Prostate gland (tissue), 2 donors: ENCODE data around the gene DAGLA. TPM values are rescaled to one million over a fixed set of nuclear protein-coding genes. Genes with fewer than 3 reads are reported as not detected.

ENCODE experiments used
- DNase-seq: peaks from one replicate; pipeline ENCODE4 v3.0.0-alpha.2; 2019; ENCODE audit warnings: low spot score
- H3K27ac ChIP-seq, 2 donors: fragments of 200-600 bp; sonication (generic); 2 replicates each; pipeline ENCODE4 v1.5.1; 2017 to 2019
- H3K27me3 ChIP-seq: fragments of 200-600 bp; sonication (generic); replicated peaks from 2 replicates; pipeline ENCODE4 v1.5.1; 2019; ENCODE audit not compliant: insufficient read depth
- H3K36me3 ChIP-seq, 2 donors: fragments of 200-600 bp; sonication (generic); 1 replicate in 1 of 2; 2 replicates in 1 of 2; pipeline versions ENCODE4 v1.5.1 to v1.8.1; 2017 to 2019
- H3K4me1 ChIP-seq: fragments of 200-600 bp; sonication (generic); replicated peaks from 2 replicates; pipeline ENCODE4 v1.5.1; 2019
- H3K4me3 ChIP-seq, 2 donors: fragments of 200-600 bp; sonication (generic); 2 replicates each; pipeline ENCODE4 v1.5.1; 2017 to 2019
- H3K9me3 ChIP-seq: fragments of 200-600 bp; sonication (generic); 2 replicates; pipeline ENCODE4 v1.5.1; 2017
- CTCF ChIP-seq, 4 experiments: fragments of 200-600 bp in 2 of 4; fragments of 450-650 bp in 2 of 4; sonication (generic) in 2 of 4; IDR thresholded peaks; 1 replicate in 3 of 4; 2 replicates in 1 of 4; pipeline ENCODE4 v1.5.1; 2016 to 2019; ENCODE audit warnings: antibody characterized with exemption in 4 of 4, mild to moderate bottlenecking in 2 of 4, moderate library complexity in 2 of 4
- POLR2A ChIP-seq: fragments of 450-650 bp; IDR thresholded peaks from one replicate; pipeline ENCODE4 v1.6.1; 2016; ENCODE audit warnings: antibody characterized with exemption, mild to moderate bottlenecking
- POLR2AphosphoS5 ChIP-seq: sonication (generic); formaldehyde crosslinking; IDR thresholded peaks from one replicate; pipeline ENCODE4 v1.6.1; 2017; ENCODE audit warnings: antibody characterized with exemption
- WGBS: methylation state at CpG from one replicate; pipeline ENCODE4 v1.1.5; 2018; 5-methylcytosine and 5-hydroxymethylcytosine counted together
- intact Hi-C: fragments of 100-400 bp; cut with DNase I; formaldehyde crosslinking; loops from one replicate; pipeline ENCODE4 v1.14.2; 2022
- total RNA-seq, 2 donors: library from RNA; depleted of rRNA; stranded (reverse); fragments of >200 nt; gene quantifications; one replicate each; pipeline ENCODE4 v1.1.0, GENCODE V29; 2016

The DAGLA gene
- total RNA-seq, 2 donors from 2014 or later = 10.8 to 12.2 TPM

- TF ChIP-seq CTCF (IDR thresholded peaks at IDR 0.05) (peak; percentile 22 to 49 (median 40)), POLR2A (no peak)
- Histone ChIP-seq H3K36me3 (no peaks in the 10 kb centered on the region), H3K4me3 (no peak overlapping the region), H3K4me1 (no peaks in the 10 kb centered on the region), H3K27me3 (no peaks in the 10 kb centered on the region), H3K27ac (no peak overlapping the region), H3K9me3 (no peaks in the 10 kb centered on the region)
- intact Hi-C loops = no loop called here
- DNase-seq = no peak
- WGBS = 76% methylated on average over 9 of the region's 9 CpGs
Observed at GRCh38 chr11:61776561-61777075, 96.4 kb downstream of the DAGLA start.

- DNase-seq = no peak
- H3K36me3 ChIP-seq = no peaks in the 10 kb centered on the region
- intact Hi-C loops = no loop called here
Observed at GRCh38 chr11:61777234-61778090, 97.3 kb downstream of the DAGLA start.

GRCh38 chr11:61778357-61778886 lies 98.2 kb downstream of the DAGLA start:
- Histone ChIP-seq H3K27ac (no peak overlapping the region), H3K27me3 (no peaks in the 10 kb centered on the region), H3K36me3 (no peaks in the 10 kb centered on the region), H3K4me3 (no peak overlapping the region), H3K4me1 (no peaks in the 10 kb centered on the region), H3K9me3 (no peaks in the 10 kb centered on the region)
- intact Hi-C loops = no loop called here
- WGBS = 78% methylated on average over 11 of the region's 11 CpGs
- no peak for TF ChIP-seq POLR2A
- TF ChIP-seq CTCF (IDR thresholded peaks at IDR 0.05) = no peak
- no peak for TF ChIP-seq POLR2AphosphoS5
- no peak for DNase-seq

More at GRCh38 chr11:61777234-61778090, 97.3 kb downstream of the DAGLA start:
- WGBS = 52% methylated on average over 39 of the region's 67 CpGs
- Histone ChIP-seq H3K27ac (no peak overlapping the region), H3K4me1 (no peaks in the 10 kb centered on the region), H3K27me3 (no peaks in the 10 kb centered on the region), H3K4me3 (peak overlapping the region in 1 of 2 donors; percentile 9), H3K9me3 (no peaks in the 10 kb centered on the region)
- TF ChIP-seq POLR2AphosphoS5 (no peak), CTCF (IDR thresholded peaks at IDR 0.05) (no peak), POLR2A (no peak)

GRCh38 chr11:61778920-61779650 lies 98.9 kb downstream of the DAGLA start:
- no peaks in the 10 kb centered on the region for H3K36me3 ChIP-seq
- DNase-seq = no peak
- no peaks in the 10 kb centered on the region for H3K27me3 ChIP-seq
- no peak overlapping the region for H3K4me3 ChIP-seq
- intact Hi-C loops = no loop called here
- no peak overlapping the region for H3K27ac ChIP-seq
- TF ChIP-seq CTCF (IDR thresholded peaks at IDR 0.05) = no peak
- no peak for TF ChIP-seq POLR2AphosphoS5
- no peak for TF ChIP-seq POLR2A
- WGBS = 82% methylated on average over 23 of the region's 24 CpGs
- no peaks in the 10 kb centered on the region for H3K4me1 ChIP-seq
- no peaks in the 10 kb centered on the region for H3K9me3 ChIP-seq
